NB4 (cell line): Measurements from ENCODE around the gene NKD1.

Source experiments
- DNase-seq: peaks from one replicate; pipeline ENCODE4 v3.0.0; 2010; ENCODE audit warnings: low read depth
- H3K4me3 ChIP-seq: one replicate; pipeline ENCODE4 v1.5.1; 2011; ENCODE audit warnings: mild to moderate bottlenecking, low read depth, low read length, moderate library complexity
- CTCF ChIP-seq: IDR thresholded peaks from one replicate; pipeline ENCODE4 v1.5.1; 2012; ENCODE audit warnings: low read depth, low read length
- MAX ChIP-seq: IDR thresholded peaks from 2 replicates; pipeline ENCODE4 v1.6.1; 2011; ENCODE audit warnings: low read depth, low read length
- MYC ChIP-seq: IDR thresholded peaks from 2 replicates; pipeline ENCODE4 v1.6.1; 2011; ENCODE audit warnings: low read depth, low read length
- POLR2A ChIP-seq: IDR thresholded peaks from 2 replicates; pipeline ENCODE4 v1.6.1; 2011; ENCODE audit warnings: mild to moderate bottlenecking; ENCODE audit not compliant: insufficient read length; ENCODE audit errors: extremely low read depth

NKD1 gene

GRCh38 chr16:50659806-50660205 lies 111.6 kb downstream of the NKD1 start:
- no peak overlapping the region for H3K4me3 ChIP-seq
- no peak for DNase-seq
- TF ChIP-seq MYC (no peak), POLR2A (no peak)

GRCh38 chr16:50662306-50662940 lies 114.2 kb downstream of the NKD1 start:
- TF ChIP-seq MAX = no peak
- TF ChIP-seq CTCF = no peak
- TF ChIP-seq MYC = no peak
- no peak for TF ChIP-seq POLR2A
- no peak for DNase-seq

GRCh38 chr16:50664270-50664669 lies 116.1 kb downstream of the NKD1 start:
- DNase-seq = no peak
- no peak for TF ChIP-seq MAX
- no peak for TF ChIP-seq CTCF
- no peak for TF ChIP-seq POLR2A
- TF ChIP-seq MYC = no peak

More at GRCh38 chr16:50662306-50662940, 114.2 kb downstream of the NKD1 start:
- H3K4me3 ChIP-seq = no peak overlapping the region

GRCh38 chr16:50665128-50665878 lies 117.1 kb downstream of the NKD1 start:
- H3K4me3 ChIP-seq = peak overlapping the region; percentile 48
- peak; percentile 70 for TF ChIP-seq CTCF
- TF ChIP-seq POLR2A = no peak
- peak; percentile 84 for DNase-seq

More at GRCh38 chr16:50664270-50664669, 116.1 kb downstream of the NKD1 start:
- H3K4me3 ChIP-seq = no peak overlapping the region

GRCh38 chr16:50666658-50667496 lies 118.7 kb downstream of the NKD1 start:
- TF ChIP-seq CTCF (peak; percentile 22), POLR2A (no peak)
- H3K4me3 ChIP-seq = peak overlapping the region; percentile 33
- DNase-seq = peak; percentile 73

- DNase-seq = peak; percentile 57
- no peak for TF ChIP-seq MAX
- no peak for TF ChIP-seq MYC
- TF ChIP-seq CTCF = no peak
- no peak for TF ChIP-seq POLR2A
- no peak overlapping the region for H3K4me3 ChIP-seq
Measured at GRCh38 chr16:50667497-50668367, 119.5 kb downstream of the NKD1 start.
